LNCAP (cell line): ENCODE results near the gene TMEM222.

Source experiments
- CTCF ChIP-seq: fragments of 450-650 bp; IDR thresholded peaks from 2 replicates; pipeline ENCODE4 v1.5.1; 2017; ENCODE audit warnings: mild to moderate bottlenecking

The TMEM222 gene

GRCh38 chr1:27331426-27331825, 9.5 kb downstream of the TMEM222 start:
- no peak for TF ChIP-seq CTCF

GRCh38 chr1:27331922-27332321, 10.0 kb downstream of the TMEM222 start:
- TF ChIP-seq CTCF: no peak

- peak; percentile 91 for TF ChIP-seq CTCF
These were observed 10.7 kb downstream of the TMEM222 start for GRCh38 chr1:27332536-27333281.

GRCh38 chr1:27333717-27334279, 11.8 kb downstream of the TMEM222 start:
- TF ChIP-seq CTCF: no peak

- no peak for TF ChIP-seq CTCF
These were observed 13.8 kb downstream of the TMEM222 start for GRCh38 chr1:27335506-27336422.

GRCh38 chr1:27336756-27337155, 14.8 kb downstream of the TMEM222 start:
- no peak for TF ChIP-seq CTCF

- no peak for TF ChIP-seq CTCF
These were observed 16.8 kb downstream of the TMEM222 start for GRCh38 chr1:27338751-27339150.
